ENCODE results near the gene CCDC88C.

DNA sequence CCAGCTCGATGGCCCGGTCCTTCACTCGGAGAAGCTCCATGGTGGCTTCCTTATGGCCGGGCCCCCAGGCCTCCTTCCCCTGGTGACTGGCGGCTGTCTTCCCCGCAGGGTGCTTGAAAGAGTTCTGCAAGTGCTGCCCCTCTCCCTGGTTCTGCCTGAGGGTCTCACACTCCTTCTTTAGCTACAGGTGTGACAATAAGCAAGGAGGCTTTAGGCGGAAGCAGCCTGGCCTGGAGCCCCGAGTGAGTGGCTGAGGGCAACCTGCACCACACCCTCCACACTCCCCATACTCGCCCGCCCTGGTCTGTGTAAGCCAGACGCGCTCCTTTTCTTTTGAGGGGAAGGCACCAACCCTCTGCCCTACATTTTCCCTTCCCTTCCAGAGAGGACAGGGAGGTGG, 110.6 kb downstream of the CCDC88C start:
- TF ChIP-seq, protein P1, sequence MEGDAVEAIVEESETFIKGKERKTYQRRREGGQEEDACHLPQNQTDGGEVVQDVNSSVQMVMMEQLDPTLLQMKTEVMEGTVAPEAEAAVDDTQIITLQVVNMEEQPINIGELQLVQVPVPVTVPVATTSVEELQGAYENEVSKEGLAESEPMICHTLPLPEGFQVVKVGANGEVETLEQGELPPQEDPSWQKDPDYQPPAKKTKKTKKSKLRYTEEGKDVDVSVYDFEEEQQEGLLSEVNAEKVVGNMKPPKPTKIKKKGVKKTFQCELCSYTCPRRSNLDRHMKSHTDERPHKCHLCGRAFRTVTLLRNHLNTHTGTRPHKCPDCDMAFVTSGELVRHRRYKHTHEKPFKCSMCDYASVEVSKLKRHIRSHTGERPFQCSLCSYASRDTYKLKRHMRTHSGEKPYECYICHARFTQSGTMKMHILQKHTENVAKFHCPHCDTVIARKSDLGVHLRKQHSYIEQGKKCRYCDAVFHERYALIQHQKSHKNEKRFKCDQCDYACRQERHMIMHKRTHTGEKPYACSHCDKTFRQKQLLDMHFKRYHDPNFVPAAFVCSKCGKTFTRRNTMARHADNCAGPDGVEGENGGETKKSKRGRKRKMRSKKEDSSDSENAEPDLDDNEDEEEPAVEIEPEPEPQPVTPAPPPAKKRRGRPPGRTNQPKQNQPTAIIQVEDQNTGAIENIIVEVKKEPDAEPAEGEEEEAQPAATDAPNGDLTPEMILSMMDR (IDR thresholded peaks at IDR 0.05 in 4 of 5, conservative IDR thresholded peaks at IDR 0.05 in 1 of 5), result no peak
- TF ChIP-seq POLR2A (IDR thresholded peaks at IDR 0.05), result no peak
